Mesothelial cell of epicardium (in vitro differentiated cells): Measurements from ENCODE around the gene CYP21A2. TPM values are rescaled to one million over a fixed set of nuclear protein-coding genes. Genes with fewer than 3 reads are reported as not detected.
"Not testable (repeated sequence)": the region's sequence is repeated elsewhere in the genome, so short reads cannot be mapped to it uniquely, and the experiment has no call there.

Experiments
- DNase-seq, 2 experiments: peaks; one replicate each; pipeline ENCODE4 v3.0.0; 2021; ENCODE audit warnings: low spot score in 2 of 2; ENCODE audit not compliant: unreplicated experiment in 2 of 2
- H3K27ac Mint-ChIP-seq: 2 replicates; pipeline ENCODE4 v1.8.0; 2021; ENCODE audit warnings: mixed read lengths
- H3K27me3 Mint-ChIP-seq: 2 replicates; pipeline ENCODE4 v1.8.0; 2021; ENCODE audit warnings: low read depth, mixed read lengths
- H3K36me3 Mint-ChIP-seq: 2 replicates; pipeline ENCODE4 v1.8.0; 2021; ENCODE audit warnings: mixed read lengths
- H3K4me1 Mint-ChIP-seq: 2 replicates; pipeline ENCODE4 v1.8.0; 2021; ENCODE audit warnings: mixed read lengths
- H3K4me3 Mint-ChIP-seq: 2 replicates; pipeline ENCODE4 v1.8.0; 2021; ENCODE audit warnings: mild to moderate bottlenecking, moderate library complexity, mixed read lengths
- H3K9me3 Mint-ChIP-seq: 2 replicates; pipeline ENCODE4 v1.8.0; 2021; ENCODE audit warnings: mixed read lengths
- CTCF ChIP-seq: fragments of 200-600 bp; sonication (generic); IDR thresholded peaks from one replicate; pipeline ENCODE4 v1.5.0; 2021; ENCODE audit warnings: antibody characterized with exemption; ENCODE audit not compliant: unreplicated experiment
- total RNA-seq: library from RNA; stranded (reverse); gene quantifications from 3 replicates; pipeline ENCODE4 v1.2.1, GENCODE V29; 2021

The CYP21A2 gene
- total RNA-seq, 1 donor from 2014 or later: 0.58 TPM

GRCh38 chr6:32047539-32047854, 9.3 kb downstream of the CYP21A2 start:
- Mint-ChIP-seq H3K4me3 (no peak overlapping the region), H3K27me3 (no peaks in the 10 kb centered on the region), H3K9me3 (no peaks in the 10 kb centered on the region), H3K36me3 (no peaks in the 10 kb centered on the region), H3K4me1 (peaks cover 17% of the 10 kb centered on the region), H3K27ac (no peak overlapping the region)
- DNase-seq: no peak
- TF ChIP-seq CTCF: no peak

GRCh38 chr6:32047855-32048766, 9.9 kb downstream of the CYP21A2 start:
- H3K27ac Mint-ChIP-seq: no peak overlapping the region
- H3K36me3 Mint-ChIP-seq: no peaks in the 10 kb centered on the region
- H3K4me1 Mint-ChIP-seq: peaks cover 19% of the 10 kb centered on the region
- peak; percentile 47 to 82 for DNase-seq
- no peaks in the 10 kb centered on the region for H3K9me3 Mint-ChIP-seq
- H3K4me3 Mint-ChIP-seq: no peak overlapping the region
- H3K27me3 Mint-ChIP-seq: no peaks in the 10 kb centered on the region
- peak; percentile 95 for TF ChIP-seq CTCF

GRCh38 chr6:32049149-32049548, 10.9 kb downstream of the CYP21A2 start:
- not testable (repeated sequence) for DNase-seq, H3K27me3 Mint-ChIP-seq, H3K36me3 Mint-ChIP-seq, H3K9me3 Mint-ChIP-seq, H3K4me3 Mint-ChIP-seq, H3K27ac Mint-ChIP-seq
- peaks cover 19% of the 10 kb centered on the region for H3K4me1 Mint-ChIP-seq

- DNase-seq, H3K9me3 Mint-ChIP-seq, H3K27me3 Mint-ChIP-seq, H3K27ac Mint-ChIP-seq, H3K4me3 Mint-ChIP-seq, H3K36me3 Mint-ChIP-seq: not testable (repeated sequence)
- H3K4me1 Mint-ChIP-seq: peaks cover 19% of the 10 kb centered on the region
Observed at GRCh38 chr6:32049736-32050135, 11.5 kb downstream of the CYP21A2 start.

- no peak overlapping the region for H3K27ac Mint-ChIP-seq
- no peak for DNase-seq
- H3K4me1 Mint-ChIP-seq: peaks cover 19% of the 10 kb centered on the region
- TF ChIP-seq CTCF: no peak
- no peak overlapping the region for H3K4me3 Mint-ChIP-seq
- no peaks in the 10 kb centered on the region for H3K27me3 Mint-ChIP-seq
- no peaks in the 10 kb centered on the region for H3K9me3 Mint-ChIP-seq
- H3K36me3 Mint-ChIP-seq: no peaks in the 10 kb centered on the region
Observed at GRCh38 chr6:32050562-32050961, 12.3 kb downstream of the CYP21A2 start.

GRCh38 chr6:32052626-32053025, 14.4 kb downstream of the CYP21A2 start:
- not testable (repeated sequence) for DNase-seq, H3K27ac Mint-ChIP-seq, H3K36me3 Mint-ChIP-seq, H3K4me3 Mint-ChIP-seq, H3K27me3 Mint-ChIP-seq, H3K9me3 Mint-ChIP-seq
- peaks cover 10% of the 10 kb centered on the region for H3K4me1 Mint-ChIP-seq

- not testable (repeated sequence) for H3K9me3 Mint-ChIP-seq, H3K36me3 Mint-ChIP-seq, DNase-seq, H3K27me3 Mint-ChIP-seq, H3K4me3 Mint-ChIP-seq, H3K27ac Mint-ChIP-seq, H3K4me1 Mint-ChIP-seq
Observed at GRCh38 chr6:32053314-32053713, 15.1 kb downstream of the CYP21A2 start.

GRCh38 chr6:32055756-32056155, 17.5 kb downstream of the CYP21A2 start:
- not testable (repeated sequence) for H3K36me3 Mint-ChIP-seq, H3K27me3 Mint-ChIP-seq, H3K4me3 Mint-ChIP-seq, DNase-seq, H3K4me1 Mint-ChIP-seq, H3K9me3 Mint-ChIP-seq, H3K27ac Mint-ChIP-seq
